Sigmoid colon (tissue), 4 donors: ENCODE data around the gene FAM168A.

ENCODE experiments used
- CTCF ChIP-seq, 4 experiments: fragments of 450-650 bp in 3 of 4; fragments of 200-600 bp in 1 of 4; IDR thresholded peaks; one replicate each; pipeline ENCODE4 v1.5.1; 2016 to 2019; ENCODE audit warnings: antibody characterized with exemption in 4 of 4, mild to moderate bottlenecking in 3 of 4, moderate library complexity in 2 of 4
- EP300 ChIP-seq, 4 donors: sonication (generic); formaldehyde crosslinking; IDR thresholded peaks; one replicate each; pipeline ENCODE4 v1.6.1; 2017; ENCODE audit warnings: antibody characterized with exemption in 4 of 4
- POLR2A ChIP-seq, 2 donors: fragments of 450-650 bp; IDR thresholded peaks; one replicate each; pipeline ENCODE4 v1.6.1; 2016; ENCODE audit warnings: antibody characterized with exemption in 2 of 2, mild to moderate bottlenecking in 2 of 2, moderate library complexity in 2 of 2
- POLR2AphosphoS5 ChIP-seq, 4 donors: sonication (generic); formaldehyde crosslinking; IDR thresholded peaks; one replicate each; pipeline ENCODE4 v1.6.1; 2017; ENCODE audit warnings: antibody characterized with exemption in 4 of 4

GRCh38 chr11:73403541-73403940, 194.4 kb downstream of the FAM168A start:
- no peak for TF ChIP-seq CTCF (IDR thresholded peaks at IDR 0.05)
- no peak for TF ChIP-seq POLR2AphosphoS5 (IDR thresholded peaks at IDR 0.05)
- no peak for TF ChIP-seq POLR2A (IDR thresholded peaks at IDR 0.05)
- no peak for TF ChIP-seq EP300 (IDR thresholded peaks at IDR 0.05)
